Spleen (tissue), 11 donors: ENCODE measurements around the gene LRWD1. TPM values are rescaled to one million over a fixed set of nuclear protein-coding genes. Genes with fewer than 3 reads are reported as not detected.
"Not testable (repeated sequence)": the region's sequence is repeated elsewhere in the genome, so short reads cannot be mapped to it uniquely, and the experiment has no call there.

Experiments
- DNase-seq: peaks from one replicate; pipeline ENCODE4 v3.0.0-alpha.2; 2020
- H3K27ac ChIP-seq, 8 donors: fragments of 200-600 bp; sonication (generic) in 7 of 8; 1 replicate in 4 of 8; 2 replicates in 4 of 8; pipeline versions ENCODE4 v1.5.0 to v1.8.0; 2016 to 2021; ENCODE audit warnings: inconsistent platforms in 4 of 8, mild to moderate bottlenecking in 4 of 8, moderate library complexity in 1 of 8
- H3K27me3 ChIP-seq, 7 donors: fragments of 200-600 bp; sonication (generic) in 6 of 7; replicated peaks in 1 of 7; 1 replicate in 4 of 7; 2 replicates in 3 of 7; pipeline versions ENCODE4 v1.5.0 to v1.8.0; 2016 to 2021; ENCODE audit warnings: inconsistent platforms in 3 of 7, mild to moderate bottlenecking in 1 of 7
- H3K36me3 ChIP-seq, 6 donors: fragments of 200-600 bp; sonication (generic) in 5 of 6; 1 replicate in 4 of 6; 2 replicates in 2 of 6; pipeline versions ENCODE4 v1.5.0 to v1.8.0; 2016 to 2021; ENCODE audit warnings: inconsistent platforms in 2 of 6
- H3K4me1 ChIP-seq, 6 donors: fragments of 200-600 bp; sonication (generic) in 5 of 6; 1 replicate in 3 of 6; 2 replicates in 3 of 6; pipeline versions ENCODE4 v1.5.0 to v1.8.0; 2016 to 2021; ENCODE audit warnings: inconsistent platforms in 3 of 6
- H3K4me3 ChIP-seq, 8 donors: fragments of 200-600 bp; sonication (generic) in 7 of 8; 1 replicate in 4 of 8; 2 replicates in 4 of 8; pipeline versions ENCODE4 v1.5.0 to v1.8.0; 2016 to 2021; ENCODE audit warnings: inconsistent platforms in 4 of 8, mild to moderate bottlenecking in 4 of 8, moderate library complexity in 2 of 8
- H3K9me3 ChIP-seq, 8 donors: fragments of 200-600 bp; sonication (generic) in 7 of 8; 1 replicate in 4 of 8; 2 replicates in 4 of 8; pipeline versions ENCODE4 v1.5.0 to v1.8.0; 2016 to 2021; ENCODE audit warnings: inconsistent platforms in 4 of 8
- CTCF ChIP-seq, 11 experiments: fragments of 200-600 bp in 7 of 11; fragments of 450-650 bp in 4 of 11; sonication (generic) in 4 of 11; IDR thresholded peaks in 8 of 11; conservative IDR thresholded peaks in 3 of 11; 1 replicate in 7 of 11; 2 replicates in 4 of 11; pipeline versions ENCODE4 v1.4.0 to v1.8.0; 2016 to 2021; ENCODE audit warnings: antibody characterized with exemption in 11 of 11, inconsistent platforms in 4 of 11, mild to moderate bottlenecking in 1 of 11
- POLR2A ChIP-seq, 3 donors: fragments of 450-650 bp; IDR thresholded peaks; one replicate each; pipeline ENCODE4 v1.5.1; 2017; ENCODE audit warnings: antibody characterized with exemption in 3 of 3, mild to moderate bottlenecking in 1 of 3
- POLR2AphosphoS5 ChIP-seq, 3 donors: sonication (generic); formaldehyde crosslinking; IDR thresholded peaks; one replicate each; pipeline ENCODE4 v1.5.1; 2017; ENCODE audit warnings: antibody characterized with exemption in 3 of 3
- WGBS, 5 donors: extraction: QIAGEN DNeasy Blood & Tissue Kit in 3 of 5; methylation state at CpG; one replicate each; pipeline versions ENCODE4 v1.1.5 to v1.1.7; 2013 to 2018; 5-methylcytosine and 5-hydroxymethylcytosine counted together
- intact Hi-C: fragments of 100-400 bp; cut with DNase I; formaldehyde crosslinking; loops from one replicate; pipeline ENCODE4 v1.15.0; 2023; ENCODE audit warnings: low total_unique reads
- polyA plus RNA-seq, 3 donors: library from polyadenylated mRNA; stranded (reverse); fragments of 200-250 nt; gene quantifications; one replicate each; pipeline ENCODE4 v1.2.1, GENCODE V29; 2013
- total RNA-seq, 7 donors: library from RNA; depleted of rRNA in 3 of 7; stranded (reverse); fragments of >200 nt in 3 of 7; fragmentation: NEBNext Ultra II Directional in 4 of 7; extraction: Animal tissue kit (Norgen Biotek cat#: 25700) in 4 of 7; gene quantifications; one replicate each; pipeline versions ENCODE4 v1.1.0 to v1.2.1, GENCODE V29; 2016 to 2021
- donor health status: healthy with polysubstance abuse.
- donor health status: DM: no; HTN: no; CAD: no; lungs with moderate emphysema.
- donor health status: DM: no; HTN: no; CAD: no.
- donor health status: Bipolar disorder and iron deficiency.
- donor health status: healthy.
- donor health status: DM: no; HTN: no; CAD: no.
- donor health status: DM: yes; HTN: yes; CAD: no.

LRWD1 gene
- total and polyA plus RNA-seq, 10 donors = 19.9 to 42.2 (median 27.3) TPM

DNA sequence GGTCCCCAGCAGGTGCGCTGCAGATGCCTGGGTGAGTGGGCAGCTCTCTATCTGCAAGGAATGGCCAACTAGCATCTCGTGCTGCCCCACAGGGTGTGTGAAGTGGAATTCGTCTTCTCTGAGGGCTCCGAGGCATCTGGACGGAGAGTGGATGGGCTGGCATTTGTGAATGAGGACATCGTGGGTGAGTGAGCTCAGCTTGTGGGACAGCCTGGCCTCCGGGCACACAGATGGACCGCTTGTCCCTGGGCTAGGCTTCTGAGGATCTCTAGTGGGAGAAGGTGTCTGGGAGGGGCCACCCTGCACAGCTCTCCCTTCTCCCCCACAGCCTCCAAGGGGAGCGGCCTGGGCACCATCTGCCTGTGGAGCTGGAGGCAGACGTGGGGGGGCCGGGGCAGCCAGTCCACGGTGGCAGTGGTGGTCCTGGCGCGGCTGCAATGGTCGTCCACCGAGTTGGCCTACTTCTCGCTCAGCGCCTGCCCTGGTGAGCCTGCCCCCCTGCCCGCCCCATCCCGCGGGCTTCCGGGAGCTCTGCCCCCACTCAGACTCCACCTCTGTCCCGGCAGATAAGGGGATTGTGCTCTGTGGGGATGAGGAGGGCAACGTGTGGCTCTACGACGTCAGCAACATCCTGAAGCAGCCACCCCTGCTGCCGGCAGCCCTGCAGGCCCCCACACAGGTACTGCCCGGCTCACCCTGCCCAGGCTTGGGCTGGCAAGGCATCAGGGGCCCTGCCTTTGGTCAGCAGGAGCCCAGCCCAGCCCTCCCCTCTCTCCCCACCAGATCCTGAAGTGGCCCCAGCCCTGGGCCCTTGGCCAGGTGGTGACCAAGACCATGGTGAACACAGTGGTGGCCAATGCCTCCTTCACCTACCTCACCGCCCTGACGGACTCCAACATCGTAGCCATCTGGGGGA is 7.6 kb downstream of the LRWD1 start:
- no peak for TF ChIP-seq CTCF (IDR thresholded peaks at IDR 0.05 in 8 of 11, conservative IDR thresholded peaks at IDR 0.05 in 3 of 11)
- peak in 2 of 3 donors; percentile 26 to 61 for TF ChIP-seq POLR2AphosphoS5 (IDR thresholded peaks at IDR 0.05)
- TF ChIP-seq POLR2A (IDR thresholded peaks at IDR 0.05) = no peak
- DNase-seq = peak; percentile 78
- peaks cover 0 to 30% (median 3%) of the 10 kb centered on the region in 6 donors for H3K4me1 ChIP-seq
- no peaks in the 10 kb centered on the region for H3K9me3 ChIP-seq
- H3K36me3 ChIP-seq = peaks cover 0 to 83% (median 40%) of the 10 kb centered on the region in 6 donors
- H3K4me3 ChIP-seq = no peak overlapping the region
- intact Hi-C loops = no loop called here
- no peaks in the 10 kb centered on the region for H3K27me3 ChIP-seq
- no peak overlapping the region for H3K27ac ChIP-seq
- WGBS, 5 donors = 80 to 87% (median 82%) methylated on average over 12 to 31 of the region's 31 CpGs

- H3K4me1 ChIP-seq = peaks cover 0 to 22% (median 3%) of the 10 kb centered on the region in 6 donors
- H3K9me3 ChIP-seq = no peaks in the 10 kb centered on the region
- no peak for TF ChIP-seq POLR2A (IDR thresholded peaks at IDR 0.05)
- no peak for TF ChIP-seq CTCF (IDR thresholded peaks at IDR 0.05 in 8 of 11, conservative IDR thresholded peaks at IDR 0.05 in 3 of 11)
- TF ChIP-seq POLR2AphosphoS5 (IDR thresholded peaks at IDR 0.05) = no peak
- no peak overlapping the region for H3K4me3 ChIP-seq
- H3K27me3 ChIP-seq = no peaks in the 10 kb centered on the region
- intact Hi-C loops = no loop called here
- WGBS, 5 donors = 78 to 91% (median 86%) methylated on average over 19 to 23 of the region's 23 CpGs
- peaks cover 0 to 72% (median 33%) of the 10 kb centered on the region in 6 donors for H3K36me3 ChIP-seq
- no peak overlapping the region for H3K27ac ChIP-seq
- DNase-seq = peak; percentile 70
These were observed 8.6 kb downstream of the LRWD1 start for GRCh38 chr7:102473271-102473991.

- WGBS, 5 donors = 81 to 96% (median 88%) methylated on average over 5 to 11 of the region's 14 CpGs; no CpG with 5 or more reads in 1 of the 5 donors
These were observed 9.3 kb downstream of the LRWD1 start for GRCh38 chr7:102474116-102474515.

GRCh38 chr7:102474736-102475435 is 10.1 kb downstream of the LRWD1 start:
- H3K4me1 ChIP-seq, H3K27ac ChIP-seq, H3K27me3 ChIP-seq, H3K4me3 ChIP-seq, intact Hi-C loops, H3K9me3 ChIP-seq: not testable (repeated sequence)
- WGBS, 5 donors = 82 to 94% (median 90%) methylated on average over 4 to 12 of the region's 19 CpGs; no CpG with 5 or more reads in 1 of the 5 donors
- H3K36me3 ChIP-seq = peaks cover 0 to 58% (median 25%) of the 10 kb centered on the region in 6 donors
- peak; percentile 38 for DNase-seq

More at GRCh38 chr7:102474116-102474515, 9.3 kb downstream of the LRWD1 start:
- H3K27ac ChIP-seq, H3K9me3 ChIP-seq, H3K4me3 ChIP-seq, H3K27me3 ChIP-seq, intact Hi-C loops: not testable (repeated sequence)
- Histone ChIP-seq H3K4me1 (peaks cover 0 to 15% (median 3%) of the 10 kb centered on the region in 6 donors), H3K36me3 (peaks cover 0 to 65% (median 29%) of the 10 kb centered on the region in 6 donors)
- peak; percentile 56 for DNase-seq
